Bone marrow (tissue), 2 donors: ENCODE results near the gene FAM98B.

Experiments used
- DNase-seq, 2 donors: peaks; one replicate each; lab custom pipeline; 2025; lab: John Stamatoyannopoulos, UW

Gene FAM98B

DNA sequence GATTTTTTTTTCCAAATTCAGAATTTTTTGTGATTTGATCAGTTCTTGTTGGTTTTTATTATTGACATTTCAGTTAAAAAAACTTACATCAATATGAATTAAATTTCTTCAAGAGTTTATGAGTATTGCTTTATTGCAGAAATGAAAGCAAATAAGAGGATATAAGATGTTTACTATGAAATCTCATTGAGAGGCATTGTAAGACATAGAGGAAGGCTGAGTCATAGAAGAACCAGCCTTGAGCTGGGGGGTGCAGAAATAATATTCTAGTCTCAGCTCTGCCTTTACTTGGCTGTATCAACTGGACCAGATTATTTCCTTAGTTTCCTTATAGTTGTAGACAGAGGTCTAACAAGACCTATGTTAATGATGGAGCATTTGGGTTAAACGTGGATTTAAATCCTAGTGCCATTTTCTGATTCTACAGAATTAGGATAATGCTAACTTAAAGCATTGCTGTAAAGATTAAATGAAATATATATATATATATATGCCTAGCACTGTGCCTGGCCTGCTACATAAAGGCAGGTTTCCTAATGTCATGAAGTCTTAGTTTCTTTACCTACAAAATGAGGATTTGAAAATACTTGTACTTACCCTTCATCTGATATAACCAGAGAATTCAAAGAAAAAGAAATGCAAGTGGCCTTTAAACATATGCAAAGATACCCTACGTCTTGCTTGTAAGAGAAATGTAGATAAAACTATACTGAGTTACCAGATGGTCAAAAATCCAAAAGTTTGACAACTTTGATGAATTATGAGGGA is 7.3 kb downstream of the FAM98B start:
- peak in 1 of 2 donors; percentile 18 for DNase-seq

- no peak for DNase-seq
Observed at GRCh38 chr15:38463893-38464292, 10.0 kb downstream of the FAM98B start.

DNA sequence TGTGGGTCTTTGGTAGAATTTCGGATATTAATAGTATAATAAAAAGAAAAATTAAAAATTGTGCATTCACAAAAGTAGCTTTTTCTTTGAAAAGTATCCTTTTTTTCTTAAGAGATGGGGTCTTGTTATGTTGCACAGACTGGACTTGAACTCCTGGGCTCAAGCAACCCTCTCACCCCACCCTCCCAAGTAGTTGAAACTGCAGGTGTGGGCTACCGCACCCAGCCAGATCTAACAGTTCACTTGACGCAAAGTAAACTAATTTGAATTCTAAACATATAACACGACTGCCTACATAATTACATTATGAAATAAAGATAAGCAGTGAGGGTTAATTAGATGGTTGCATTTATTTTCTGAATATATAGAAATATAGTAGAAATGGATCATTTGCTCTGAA is 10.7 kb downstream of the FAM98B start:
- DNase-seq, result no peak

DNA sequence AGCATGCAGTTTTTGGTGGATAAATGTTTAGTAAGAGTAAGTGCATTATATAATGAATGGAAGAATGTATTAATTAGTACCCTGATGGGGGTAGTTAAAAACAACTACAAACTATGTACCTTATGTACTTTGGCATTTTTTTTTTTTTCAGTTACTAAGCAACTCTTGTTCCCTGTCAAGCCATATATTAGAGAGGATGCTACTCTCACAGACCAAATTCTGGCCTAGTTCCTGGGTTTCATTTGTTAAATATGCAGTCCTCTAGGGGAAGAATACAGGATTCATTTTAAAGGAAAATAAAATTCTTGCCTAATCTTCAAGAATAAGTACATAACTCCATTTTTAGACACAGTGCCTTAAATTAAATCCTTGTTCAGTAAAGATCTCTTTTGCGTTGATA is 16.9 kb downstream of the FAM98B start:
- no peak for DNase-seq

GRCh38 chr15:38471974-38472373 is 18.0 kb downstream of the FAM98B start:
- no peak for DNase-seq

DNA sequence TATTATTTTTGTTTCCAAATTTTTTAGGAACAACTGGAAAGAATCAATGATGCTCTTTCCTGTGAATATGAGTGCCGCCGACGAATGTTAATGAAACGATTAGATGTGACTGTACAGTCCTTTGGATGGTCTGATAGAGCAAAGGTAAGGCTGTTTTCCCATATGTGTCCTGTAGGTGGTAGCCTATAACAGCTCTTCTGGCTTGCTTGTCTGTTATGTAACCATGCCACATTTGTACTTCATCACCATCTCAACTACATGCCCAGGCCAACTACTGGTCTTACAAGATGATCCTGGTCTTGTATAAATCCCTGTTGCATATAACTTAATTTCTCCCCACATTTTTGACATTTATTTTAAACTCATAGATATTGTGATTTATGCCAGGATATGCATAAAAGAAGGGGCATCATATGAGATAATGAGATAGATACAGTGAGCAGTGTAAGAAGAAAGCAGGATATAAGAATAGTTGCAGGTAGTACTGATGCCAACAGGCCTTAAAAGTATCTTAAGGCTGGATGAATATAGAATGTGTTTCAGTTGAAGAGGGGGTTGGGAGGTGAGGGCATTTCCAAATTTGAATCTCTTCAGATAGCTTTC is 20.3 kb downstream of the FAM98B start:
- peak in 1 of 2 donors; percentile 60 for DNase-seq

GRCh38 chr15:38475361-38475760 is 21.4 kb downstream of the FAM98B start:
- DNase-seq, result no peak

- no peak for DNase-seq
Observed at GRCh38 chr15:38476120-38476519, 22.2 kb downstream of the FAM98B start.

GRCh38 chr15:38477637-38478036 is 23.7 kb downstream of the FAM98B start:
- no peak for DNase-seq

DNA sequence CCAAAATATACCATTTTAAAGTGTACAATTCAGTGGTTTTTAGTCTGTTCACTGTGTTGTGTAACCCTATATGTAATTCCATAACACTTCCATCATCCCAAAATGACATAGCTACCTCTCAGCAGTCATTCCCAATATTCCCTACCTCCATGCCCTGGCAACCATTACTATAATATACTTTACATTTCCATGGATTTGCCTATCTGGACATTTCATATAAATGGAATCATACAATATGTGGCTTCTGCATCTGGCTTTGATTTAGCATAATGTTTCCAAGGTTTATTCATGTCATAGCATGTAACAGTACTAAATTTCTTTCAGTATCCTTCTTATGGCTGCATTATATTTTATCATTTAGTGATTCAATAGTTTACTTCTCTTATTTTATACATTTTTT is 25.3 kb downstream of the FAM98B start:
- no peak for DNase-seq

DNA sequence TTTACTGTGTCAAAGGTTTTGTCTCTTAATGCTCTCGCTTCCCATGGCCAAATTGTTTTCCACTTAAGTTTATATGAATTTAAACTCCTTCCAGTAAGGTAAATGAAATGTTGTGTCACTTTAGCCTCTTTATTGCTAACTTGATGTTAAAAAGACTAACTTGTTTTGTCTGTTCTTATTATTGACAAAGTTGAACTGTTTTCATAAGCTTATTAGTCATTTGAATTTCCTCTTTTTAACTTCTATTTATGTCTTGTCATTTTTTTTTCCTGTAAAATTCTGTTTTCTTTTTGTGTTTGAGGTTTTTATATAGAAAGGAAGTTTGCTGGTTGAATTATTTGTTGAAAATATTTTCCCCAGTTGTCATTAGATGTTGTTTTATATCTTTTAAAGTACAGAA is 25.8 kb downstream of the FAM98B start:
- no peak for DNase-seq

DNA sequence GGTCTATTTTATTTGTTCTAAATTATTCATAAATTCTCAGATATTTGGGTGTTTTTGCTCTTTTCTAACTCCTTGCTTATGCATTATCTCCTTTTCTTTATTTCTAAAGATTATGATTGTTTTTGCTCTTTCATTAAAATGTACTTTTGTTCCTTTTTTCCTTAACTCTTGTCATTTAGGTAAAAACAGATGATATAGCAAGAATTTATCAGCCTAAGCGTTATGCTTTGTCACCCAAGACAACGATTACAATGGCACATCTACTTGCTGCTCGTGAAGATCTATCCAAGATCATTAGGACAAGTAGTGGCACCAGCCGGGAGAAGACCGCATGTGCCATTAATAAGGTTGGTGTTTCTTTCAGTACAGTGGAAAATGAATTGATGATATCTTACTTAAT is 27.2 kb downstream of the FAM98B start:
- no peak for DNase-seq

GRCh38 chr15:38481761-38482160 is 27.8 kb downstream of the FAM98B start:
- DNase-seq, result no peak

DNA sequence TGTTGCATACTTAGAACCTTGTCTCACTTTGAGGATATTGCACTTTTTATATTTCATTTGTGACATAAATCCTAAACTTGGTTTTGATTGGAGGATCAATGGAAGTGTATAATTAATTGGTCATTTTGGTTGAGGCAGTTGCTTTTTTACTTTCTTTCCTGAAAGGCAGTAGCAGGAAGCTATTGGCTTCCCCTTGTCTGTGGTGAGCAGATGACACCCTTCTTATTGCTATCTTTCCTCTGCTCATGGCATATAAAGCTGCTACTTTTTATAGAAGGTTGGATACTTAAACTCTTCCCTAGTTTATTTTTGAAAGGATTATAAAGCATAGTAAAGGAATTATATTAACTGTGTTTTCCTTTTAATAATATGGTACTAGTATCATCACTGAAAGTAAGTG is 28.6 kb downstream of the FAM98B start:
- no peak for DNase-seq

GRCh38 chr15:38486936-38487335 is 33.0 kb downstream of the FAM98B start:
- DNase-seq, result no peak

- DNase-seq, result no peak
Observed at GRCh38 chr15:38487378-38487777, 33.5 kb downstream of the FAM98B start.

- DNase-seq, result no peak
Observed at GRCh38 chr15:38490242-38490922, 36.5 kb downstream of the FAM98B start.

GRCh38 chr15:38496151-38496550 is 42.2 kb downstream of the FAM98B start:
- no peak for DNase-seq

- no peak for DNase-seq
Observed at GRCh38 chr15:38499651-38500050, 45.7 kb downstream of the FAM98B start.

DNA sequence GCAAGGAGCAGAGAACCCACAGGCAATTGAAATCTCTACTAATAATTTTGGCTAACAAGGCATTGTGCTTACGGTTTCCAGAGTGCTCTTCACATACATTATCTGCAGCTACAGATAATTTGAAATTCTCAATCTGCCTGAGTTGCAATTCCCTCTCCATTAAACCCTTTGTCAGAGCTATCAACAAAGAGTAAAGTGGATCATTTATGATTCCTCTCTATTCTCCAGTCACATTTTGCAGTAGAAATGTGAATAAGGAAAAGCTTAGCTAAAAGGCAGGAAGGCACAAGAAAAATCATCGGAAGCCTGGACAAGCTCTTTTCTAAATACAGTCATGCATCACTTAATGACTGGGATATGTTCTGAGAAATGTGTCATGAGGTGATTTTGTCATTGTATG is 49.6 kb downstream of the FAM98B start:
- no peak for DNase-seq

DNA sequence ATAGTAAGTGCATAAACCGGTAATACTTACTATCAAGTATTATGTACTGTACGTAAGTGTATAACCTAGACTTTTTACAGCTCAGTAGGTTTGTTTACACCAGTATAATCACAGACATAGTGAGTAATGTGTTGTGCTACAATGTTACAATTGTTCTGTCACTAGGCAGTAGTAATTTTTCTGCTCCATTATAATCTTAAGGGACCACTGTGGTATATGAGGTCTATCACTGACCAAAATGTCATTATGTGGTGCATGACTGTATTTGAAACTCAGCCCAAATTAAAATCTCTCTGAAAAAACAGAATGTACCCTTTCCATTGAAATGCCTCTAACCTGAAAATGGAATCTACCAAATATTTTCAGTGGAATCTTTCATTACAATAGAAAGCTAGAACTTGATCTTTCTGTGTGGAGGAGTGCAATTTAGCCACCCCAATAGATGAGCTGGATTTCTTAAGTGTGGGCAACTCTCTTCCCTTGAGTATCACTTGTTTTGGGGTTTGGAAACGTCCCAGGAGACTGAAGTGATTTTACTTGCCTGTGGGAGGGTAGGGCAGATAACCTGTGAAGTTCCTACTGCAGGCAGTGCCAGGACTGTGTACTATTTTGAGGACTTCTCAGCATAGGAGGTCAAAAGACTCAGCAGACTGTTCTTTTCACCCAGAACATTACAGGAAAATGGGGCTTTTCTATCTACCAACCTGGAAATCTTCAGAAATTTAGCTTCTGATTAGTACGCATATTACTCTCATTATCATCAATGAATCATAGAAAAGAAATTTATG is 50.9 kb downstream of the FAM98B start:
- DNase-seq, result no peak

DNA sequence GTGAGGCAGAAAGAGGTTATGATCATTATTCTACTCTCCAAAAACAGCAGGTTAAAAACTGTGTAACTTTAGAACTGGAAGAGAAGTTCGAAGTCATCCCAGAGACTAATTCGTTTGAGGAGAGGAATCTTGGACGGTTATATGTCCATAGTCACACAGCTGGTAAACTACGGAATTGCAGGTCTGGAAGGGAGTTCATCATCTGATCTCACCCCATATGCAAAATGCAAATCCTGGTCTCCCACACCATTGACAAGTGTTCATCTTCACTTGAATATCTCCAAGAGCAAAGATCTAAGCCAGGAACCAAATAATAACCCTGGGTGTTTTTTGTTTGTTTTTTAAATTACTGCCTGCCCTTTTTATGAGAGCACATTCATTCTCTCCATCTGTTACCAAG is 53.1 kb downstream of the FAM98B start:
- DNase-seq, result no peak

- no peak for DNase-seq
Observed at GRCh38 chr15:38507570-38507969, 53.6 kb downstream of the FAM98B start.
